ENCODE data around the gene MAP9. TPM values are rescaled to one million over a fixed set of nuclear protein-coding genes. Genes with fewer than 3 reads are reported as not detected.
"Not testable (repeated sequence)": the region's sequence is repeated elsewhere in the genome, so short reads cannot be mapped to it uniquely, and the experiment has no call there.

MAP9 gene
- total RNA-seq, 3 donors from 2014 or later = 8.5 to 11.9 (median 8.8) TPM

- TF ChIP-seq POLR2AphosphoS5 (IDR thresholded peaks at IDR 0.05) (no peak), POLR2A (IDR thresholded peaks at IDR 0.05) (no peak)
- TF ChIP-seq, protein P1, sequence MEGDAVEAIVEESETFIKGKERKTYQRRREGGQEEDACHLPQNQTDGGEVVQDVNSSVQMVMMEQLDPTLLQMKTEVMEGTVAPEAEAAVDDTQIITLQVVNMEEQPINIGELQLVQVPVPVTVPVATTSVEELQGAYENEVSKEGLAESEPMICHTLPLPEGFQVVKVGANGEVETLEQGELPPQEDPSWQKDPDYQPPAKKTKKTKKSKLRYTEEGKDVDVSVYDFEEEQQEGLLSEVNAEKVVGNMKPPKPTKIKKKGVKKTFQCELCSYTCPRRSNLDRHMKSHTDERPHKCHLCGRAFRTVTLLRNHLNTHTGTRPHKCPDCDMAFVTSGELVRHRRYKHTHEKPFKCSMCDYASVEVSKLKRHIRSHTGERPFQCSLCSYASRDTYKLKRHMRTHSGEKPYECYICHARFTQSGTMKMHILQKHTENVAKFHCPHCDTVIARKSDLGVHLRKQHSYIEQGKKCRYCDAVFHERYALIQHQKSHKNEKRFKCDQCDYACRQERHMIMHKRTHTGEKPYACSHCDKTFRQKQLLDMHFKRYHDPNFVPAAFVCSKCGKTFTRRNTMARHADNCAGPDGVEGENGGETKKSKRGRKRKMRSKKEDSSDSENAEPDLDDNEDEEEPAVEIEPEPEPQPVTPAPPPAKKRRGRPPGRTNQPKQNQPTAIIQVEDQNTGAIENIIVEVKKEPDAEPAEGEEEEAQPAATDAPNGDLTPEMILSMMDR (IDR thresholded peaks at IDR 0.05) = no peak
- no peak for DNase-seq (ENCODE audit: low spot score in 2 of 2)
- Histone ChIP-seq H3K4me1 (no peaks in the 10 kb centered on the region), H3K27me3 (no peaks in the 10 kb centered on the region), H3K4me3 (no peak overlapping the region), H3K9me3 (no peaks in the 10 kb centered on the region), H3K27ac (no peak overlapping the region), H3K36me3 (no peaks in the 10 kb centered on the region)
- intact Hi-C loops (cut with DNase I; ENCODE audit: low total_unique reads) = loop anchor here (5.0 kb wide), 1 partner anchor 444 kb away; no protein-coding TSS in a partner anchor
These were observed 55.8 kb downstream of the MAP9 start for GRCh38 chr4:155321006-155321405.

DNA sequence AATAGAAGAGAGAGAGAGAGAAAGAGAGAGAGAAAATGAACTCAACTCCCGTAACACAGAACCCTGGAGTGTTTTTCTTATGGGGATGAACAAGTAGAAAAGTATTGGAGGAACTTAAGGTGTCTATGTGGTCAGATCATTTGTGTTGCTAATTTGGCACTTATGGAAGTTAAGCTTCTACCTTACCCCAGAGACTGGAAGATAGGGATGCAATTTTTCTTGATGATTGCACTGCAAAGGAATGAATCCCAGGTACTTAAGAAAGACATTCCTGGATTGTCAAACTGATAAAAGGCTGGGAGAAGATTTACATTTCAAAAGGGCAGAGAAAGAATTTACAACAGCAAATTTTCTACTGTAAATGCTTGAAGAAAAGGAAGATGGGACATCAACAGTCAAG, 57.2 kb downstream of the MAP9 start:
- Histone ChIP-seq H3K27me3 (no peaks in the 10 kb centered on the region), H3K9me3 (peaks cover 0 to 6% of the 10 kb centered on the region in 2 donors), H3K4me3 (no peak overlapping the region), H3K27ac (no peak overlapping the region), H3K36me3 (no peaks in the 10 kb centered on the region), H3K4me1 (no peaks in the 10 kb centered on the region)
- no peak for DNase-seq (ENCODE audit: low spot score in 2 of 2)
- TF ChIP-seq POLR2A (IDR thresholded peaks at IDR 0.05) (no peak), POLR2AphosphoS5 (IDR thresholded peaks at IDR 0.05) (no peak)
- TF ChIP-seq, protein P1 (IDR thresholded peaks at IDR 0.05) = no peak
- intact Hi-C loops (cut with DNase I; ENCODE audit: low total_unique reads) = no loop called here

GRCh38 chr4:155312027-155312426, 64.7 kb downstream of the MAP9 start:
- H3K27ac ChIP-seq; intact Hi-C loops (cut with DNase I; ENCODE audit: low total_unique reads): not testable (repeated sequence)

GRCh38 chr4:155307731-155308277, 69.0 kb downstream of the MAP9 start:
- no peak for TF ChIP-seq POLR2A (IDR thresholded peaks at IDR 0.05)
- no peak for TF ChIP-seq POLR2AphosphoS5 (IDR thresholded peaks at IDR 0.05)
- TF ChIP-seq, protein P1 (IDR thresholded peaks at IDR 0.05) = no peak
- DNase-seq (ENCODE audit: low spot score in 2 of 2) = no peak
- H3K27me3 ChIP-seq = no peaks in the 10 kb centered on the region
- H3K9me3 ChIP-seq = no peaks in the 10 kb centered on the region
- H3K36me3 ChIP-seq = no peaks in the 10 kb centered on the region
- intact Hi-C loops (cut with DNase I; ENCODE audit: low total_unique reads) = no loop called here
- H3K4me3 ChIP-seq = no peak overlapping the region
- H3K27ac ChIP-seq = no peak overlapping the region
- no peaks in the 10 kb centered on the region for H3K4me1 ChIP-seq

More at GRCh38 chr4:155312027-155312426, 64.7 kb downstream of the MAP9 start:
- H3K4me1 ChIP-seq; DNase-seq (ENCODE audit: low spot score in 2 of 2); H3K9me3 ChIP-seq; H3K36me3 ChIP-seq; H3K4me3 ChIP-seq; H3K27me3 ChIP-seq: not testable (repeated sequence)

GRCh38 chr4:155305619-155306018, 71.1 kb downstream of the MAP9 start:
- Histone ChIP-seq H3K27me3 (no peaks in the 10 kb centered on the region), H3K9me3 (no peaks in the 10 kb centered on the region), H3K4me1 (no peaks in the 10 kb centered on the region), H3K4me3 (no peak overlapping the region), H3K27ac (no peak overlapping the region), H3K36me3 (no peaks in the 10 kb centered on the region)
- intact Hi-C loops (cut with DNase I; ENCODE audit: low total_unique reads) = no loop called here
- DNase-seq (ENCODE audit: low spot score in 2 of 2) = no peak
- TF ChIP-seq, protein P1 (IDR thresholded peaks at IDR 0.05) = no peak

DNA sequence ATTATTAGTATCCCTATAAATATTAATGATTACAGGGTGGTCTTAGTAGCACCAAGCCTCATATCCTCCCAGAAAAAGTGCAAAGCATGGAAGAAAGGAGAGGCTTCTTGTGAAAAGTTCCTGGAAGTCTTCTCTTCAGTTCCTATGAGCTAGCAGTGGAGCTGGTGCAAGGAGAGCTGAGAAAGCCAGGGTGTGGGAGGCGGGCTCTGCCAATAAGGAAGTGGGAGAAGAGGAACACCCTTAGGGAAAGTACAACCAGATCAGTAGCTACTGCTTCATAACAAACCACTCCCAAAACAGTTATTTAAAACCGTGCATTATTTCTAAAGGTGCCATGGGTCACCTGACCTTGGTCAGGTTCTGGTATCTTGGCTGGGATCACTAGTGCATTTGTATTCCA, 72.4 kb downstream of the MAP9 start:
- TF ChIP-seq POLR2AphosphoS5 (IDR thresholded peaks at IDR 0.05) (no peak), POLR2A (IDR thresholded peaks at IDR 0.05) (no peak)
- TF ChIP-seq, protein P1 (IDR thresholded peaks at IDR 0.05) = no peak
- Histone ChIP-seq H3K9me3 (no peaks in the 10 kb centered on the region), H3K4me3 (no peak overlapping the region), H3K27ac (no peak overlapping the region), H3K27me3 (no peaks in the 10 kb centered on the region), H3K4me1 (no peaks in the 10 kb centered on the region), H3K36me3 (no peaks in the 10 kb centered on the region)
- intact Hi-C loops (cut with DNase I; ENCODE audit: low total_unique reads) = no loop called here
- DNase-seq (ENCODE audit: low spot score in 2 of 2) = peak in 1 of 2 donors; percentile 18

Data from breast epithelium (tissue), 4 donors.